ENCODE measurements around the gene CACNG7.

The CACNG7 gene

DNA sequence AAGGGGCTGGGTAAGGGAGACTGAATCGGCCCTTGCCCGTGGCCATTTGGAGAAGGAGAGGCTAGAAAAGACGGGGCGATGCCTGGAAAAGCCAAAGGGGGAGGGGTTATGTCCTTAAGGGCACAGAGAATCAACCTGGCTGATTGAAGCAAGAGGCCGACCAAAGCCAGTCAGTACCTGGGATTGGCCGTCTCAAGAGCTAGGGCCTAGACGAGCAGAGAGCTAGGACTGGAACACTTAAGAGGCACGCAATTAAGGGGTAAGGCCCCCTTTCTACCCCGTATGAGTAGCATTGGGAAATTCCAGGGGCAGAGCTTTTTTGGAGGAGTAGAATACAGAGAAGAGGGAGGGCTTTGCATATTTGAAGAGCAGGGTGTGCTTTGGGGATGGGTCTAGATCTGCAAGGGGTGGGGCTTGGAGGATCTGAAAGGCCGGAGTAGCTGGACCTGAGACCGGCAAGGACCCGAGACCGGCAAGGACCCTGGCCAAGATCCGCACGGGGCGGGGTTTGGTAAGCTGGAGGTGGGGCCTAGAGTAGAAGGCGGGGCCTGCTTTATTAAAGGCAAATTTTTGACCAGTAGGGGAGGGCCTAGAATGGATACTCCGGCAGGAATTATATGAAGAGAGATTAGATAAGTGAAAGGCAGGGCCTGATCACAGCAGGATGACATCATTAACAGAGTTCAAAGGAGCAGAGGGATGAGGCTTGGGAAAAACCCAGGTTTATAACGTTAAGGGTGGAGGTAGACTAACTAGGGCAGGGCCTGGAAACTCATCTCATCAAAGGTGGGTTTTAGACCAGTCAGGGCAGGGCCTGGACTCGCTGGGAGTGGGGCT is 71.7 kb downstream of the CACNG7 start:
- FAIRE-seq = no peak
- TF ChIP-seq POLR2AphosphoS5 (IDR thresholded peaks at IDR 0.05; ENCODE audit: low read depth, low read length) (no peak), TAF1 (IDR thresholded peaks at IDR 0.05; ENCODE audit: borderline replicate concordance, low read depth, low read length) (no peak)
- DNase-seq (ENCODE audit: insufficient read length) = no peak

DNA sequence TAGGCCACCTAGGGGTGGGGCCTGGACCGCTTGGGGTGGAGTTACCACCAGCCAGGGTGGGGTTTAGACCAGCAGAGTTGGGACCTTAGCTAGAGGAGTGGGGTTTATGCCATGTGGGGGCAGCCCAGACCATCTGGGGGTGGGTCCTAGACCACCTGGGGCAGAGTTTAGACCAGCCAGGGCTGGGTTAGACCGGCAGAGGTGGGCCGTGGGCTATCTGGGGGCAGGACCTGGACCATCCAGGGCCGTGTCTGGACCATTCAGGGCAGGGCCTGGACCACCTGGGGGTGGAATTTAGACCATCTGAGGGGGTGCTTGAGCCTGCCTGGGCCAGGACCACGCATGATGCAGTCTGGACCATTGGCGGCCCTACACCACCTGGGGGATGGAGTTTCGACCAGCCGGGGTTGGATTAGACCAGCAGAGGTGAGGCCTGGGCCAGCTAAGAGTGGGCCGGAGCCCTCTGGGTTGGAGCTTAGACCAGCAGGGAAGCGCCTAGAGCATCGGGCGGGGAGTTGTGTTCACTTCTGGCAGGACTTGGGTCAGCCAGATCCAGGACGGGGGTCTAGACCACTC is 72.4 kb downstream of the CACNG7 start:
- no peak for DNase-seq (ENCODE audit: insufficient read length)
- no peak for FAIRE-seq
- TF ChIP-seq TAF1 (IDR thresholded peaks at IDR 0.05; ENCODE audit: borderline replicate concordance, low read depth, low read length) (no peak), POLR2A (IDR thresholded peaks at IDR 0.05; ENCODE audit: low read depth, low read length) (no peak), POLR2AphosphoS5 (IDR thresholded peaks at IDR 0.05; ENCODE audit: low read depth, low read length) (no peak)

DNA sequence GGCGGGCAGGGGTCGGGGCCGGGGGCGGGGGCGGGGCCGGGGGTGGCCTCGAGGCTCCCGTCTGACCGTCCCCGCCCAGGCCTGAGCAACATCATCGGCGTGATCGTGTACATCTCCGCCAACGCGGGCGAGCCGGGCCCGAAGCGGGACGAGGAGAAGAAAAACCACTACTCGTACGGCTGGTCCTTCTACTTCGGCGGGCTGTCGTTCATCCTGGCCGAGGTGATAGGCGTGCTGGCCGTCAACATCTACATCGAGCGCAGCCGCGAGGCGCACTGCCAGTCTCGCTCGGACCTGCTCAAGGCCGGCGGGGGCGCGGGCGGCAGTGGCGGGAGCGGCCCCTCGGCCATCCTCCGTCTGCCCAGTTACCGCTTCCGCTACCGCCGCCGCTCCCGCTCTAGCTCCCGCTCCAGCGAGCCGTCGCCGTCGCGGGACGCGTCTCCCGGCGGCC is 72.9 kb downstream of the CACNG7 start:
- FAIRE-seq = no peak
- TF ChIP-seq POLR2A (IDR thresholded peaks at IDR 0.05; ENCODE audit: low read depth, low read length) (no peak), POLR2AphosphoS5 (IDR thresholded peaks at IDR 0.05; ENCODE audit: low read depth, low read length) (no peak), TAF1 (IDR thresholded peaks at IDR 0.05; ENCODE audit: borderline replicate concordance, low read depth, low read length) (no peak)
- DNase-seq (ENCODE audit: insufficient read length) = no peak

DNA sequence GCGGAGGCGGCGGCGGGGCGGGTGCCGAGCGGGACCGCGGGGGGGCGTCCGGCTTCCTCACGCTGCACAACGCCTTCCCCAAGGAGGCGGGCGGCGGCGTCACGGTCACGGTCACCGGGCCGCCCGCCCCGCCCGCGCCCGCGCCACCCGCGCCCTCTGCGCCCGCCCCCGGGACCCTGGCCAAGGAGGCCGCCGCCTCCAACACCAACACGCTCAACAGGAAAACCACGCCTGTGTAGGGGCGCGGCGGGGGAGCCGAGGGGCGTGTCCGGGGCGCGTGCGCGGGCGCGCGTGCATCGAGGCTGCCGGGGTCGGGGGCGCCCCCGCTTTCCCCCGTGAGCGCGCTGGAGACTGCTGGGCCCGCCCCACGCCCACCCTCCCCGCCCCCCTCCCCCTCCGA is 73.5 kb downstream of the CACNG7 start:
- FAIRE-seq (no peak), DNase-seq (ENCODE audit: insufficient read length) (no peak)
- TF ChIP-seq POLR2AphosphoS5 (IDR thresholded peaks at IDR 0.05; ENCODE audit: low read depth, low read length) (no peak), TAF1 (IDR thresholded peaks at IDR 0.05; ENCODE audit: borderline replicate concordance, low read depth, low read length) (no peak), POLR2A (IDR thresholded peaks at IDR 0.05; ENCODE audit: low read depth, low read length) (no peak)

DNA sequence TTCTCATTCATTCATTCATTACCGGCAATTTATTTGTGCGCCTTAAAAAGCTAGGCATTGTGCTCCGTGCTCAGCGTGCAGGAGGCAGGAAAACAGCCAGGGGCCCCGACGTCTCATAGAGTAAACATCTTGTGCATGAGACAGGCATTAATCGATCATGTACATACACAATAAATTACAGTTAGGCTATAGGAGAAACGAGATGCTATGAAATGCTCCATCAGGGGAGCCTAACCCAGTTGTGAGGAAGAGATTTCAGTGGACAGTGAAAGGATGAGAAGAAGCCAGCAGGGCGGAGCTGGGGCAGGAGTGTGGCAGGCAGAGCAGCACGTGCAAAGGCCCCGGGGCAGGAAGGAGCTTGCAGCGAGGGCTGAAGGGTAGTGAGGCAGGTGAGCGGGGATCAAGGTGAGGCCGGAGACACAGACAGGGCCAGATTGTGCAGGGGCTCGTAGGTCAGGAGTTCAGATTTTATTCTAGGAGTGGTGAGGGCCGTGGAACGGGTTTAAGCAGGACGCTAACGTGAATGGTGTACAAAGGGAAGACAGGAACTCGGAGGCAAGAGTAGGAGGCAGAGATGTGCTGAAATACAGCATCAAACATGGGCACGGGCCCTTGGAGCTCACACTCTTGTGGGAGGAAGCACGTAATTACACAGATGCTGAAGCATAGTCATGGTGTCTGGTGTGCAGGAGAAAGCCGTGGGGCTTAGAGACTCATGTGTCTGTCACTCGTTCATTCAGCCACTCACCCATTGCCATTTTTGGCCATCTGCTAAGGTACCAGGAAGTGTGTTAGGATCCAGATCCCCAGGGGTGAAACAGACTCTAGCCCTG is 74.6 kb downstream of the CACNG7 start:
- FAIRE-seq (no peak), DNase-seq (ENCODE audit: insufficient read length) (no peak)
- TF ChIP-seq TAF1 (IDR thresholded peaks at IDR 0.05; ENCODE audit: borderline replicate concordance, low read depth, low read length) (no peak), POLR2AphosphoS5 (IDR thresholded peaks at IDR 0.05; ENCODE audit: low read depth, low read length) (no peak), POLR2A (IDR thresholded peaks at IDR 0.05; ENCODE audit: low read depth, low read length) (no peak)

DNA sequence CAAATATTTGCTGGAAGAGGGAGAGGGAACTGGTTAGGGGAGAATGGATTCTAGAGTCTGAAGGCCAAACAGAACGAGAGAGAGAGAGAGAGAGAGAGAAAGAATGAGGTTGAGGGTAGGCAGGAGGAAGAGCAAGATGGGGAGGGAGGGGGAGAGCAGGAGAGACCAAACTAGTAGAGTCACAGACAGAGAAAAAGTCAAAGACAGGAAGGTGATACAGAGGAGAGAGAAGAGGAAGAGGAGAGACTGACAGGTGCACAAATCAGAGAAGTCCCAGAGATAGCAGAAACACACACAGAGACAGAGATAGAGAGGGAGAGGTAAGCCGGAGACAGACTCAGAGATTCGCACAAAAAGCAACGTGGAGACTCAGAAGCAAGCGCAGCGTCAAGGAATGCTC is 76.8 kb downstream of the CACNG7 start:
- DNase-seq (ENCODE audit: insufficient read length) (no peak), FAIRE-seq (no peak)
- TF ChIP-seq TAF1 (IDR thresholded peaks at IDR 0.05; ENCODE audit: borderline replicate concordance, low read depth, low read length) (no peak), POLR2A (IDR thresholded peaks at IDR 0.05; ENCODE audit: low read depth, low read length) (no peak), POLR2AphosphoS5 (IDR thresholded peaks at IDR 0.05; ENCODE audit: low read depth, low read length) (no peak)

DNA sequence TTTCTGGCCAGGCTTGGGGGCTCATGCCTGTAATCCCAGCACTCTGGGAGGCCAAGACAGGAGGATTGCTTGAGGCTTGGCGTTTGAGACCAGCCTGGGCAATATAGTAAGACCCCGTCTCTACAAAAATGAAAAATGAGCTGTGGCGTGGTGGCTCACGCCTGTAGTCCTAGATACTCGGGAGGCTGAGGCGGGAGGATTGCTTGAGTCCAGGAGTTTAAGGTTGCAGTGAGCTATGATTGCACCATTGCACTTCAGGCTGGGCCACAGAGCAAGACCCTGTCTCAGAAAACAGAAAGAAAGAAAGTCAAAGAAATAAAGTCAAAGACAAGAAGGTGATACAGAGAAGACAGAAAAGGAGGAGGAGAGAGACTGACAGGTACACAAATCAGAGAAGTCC is 79.9 kb downstream of the CACNG7 start:
- DNase-seq (ENCODE audit: insufficient read length) (no peak), FAIRE-seq (no peak)
- TF ChIP-seq POLR2AphosphoS5 (IDR thresholded peaks at IDR 0.05; ENCODE audit: low read depth, low read length) (no peak), POLR2A (IDR thresholded peaks at IDR 0.05; ENCODE audit: low read depth, low read length) (no peak), TAF1 (IDR thresholded peaks at IDR 0.05; ENCODE audit: borderline replicate concordance, low read depth, low read length) (no peak)

DNA sequence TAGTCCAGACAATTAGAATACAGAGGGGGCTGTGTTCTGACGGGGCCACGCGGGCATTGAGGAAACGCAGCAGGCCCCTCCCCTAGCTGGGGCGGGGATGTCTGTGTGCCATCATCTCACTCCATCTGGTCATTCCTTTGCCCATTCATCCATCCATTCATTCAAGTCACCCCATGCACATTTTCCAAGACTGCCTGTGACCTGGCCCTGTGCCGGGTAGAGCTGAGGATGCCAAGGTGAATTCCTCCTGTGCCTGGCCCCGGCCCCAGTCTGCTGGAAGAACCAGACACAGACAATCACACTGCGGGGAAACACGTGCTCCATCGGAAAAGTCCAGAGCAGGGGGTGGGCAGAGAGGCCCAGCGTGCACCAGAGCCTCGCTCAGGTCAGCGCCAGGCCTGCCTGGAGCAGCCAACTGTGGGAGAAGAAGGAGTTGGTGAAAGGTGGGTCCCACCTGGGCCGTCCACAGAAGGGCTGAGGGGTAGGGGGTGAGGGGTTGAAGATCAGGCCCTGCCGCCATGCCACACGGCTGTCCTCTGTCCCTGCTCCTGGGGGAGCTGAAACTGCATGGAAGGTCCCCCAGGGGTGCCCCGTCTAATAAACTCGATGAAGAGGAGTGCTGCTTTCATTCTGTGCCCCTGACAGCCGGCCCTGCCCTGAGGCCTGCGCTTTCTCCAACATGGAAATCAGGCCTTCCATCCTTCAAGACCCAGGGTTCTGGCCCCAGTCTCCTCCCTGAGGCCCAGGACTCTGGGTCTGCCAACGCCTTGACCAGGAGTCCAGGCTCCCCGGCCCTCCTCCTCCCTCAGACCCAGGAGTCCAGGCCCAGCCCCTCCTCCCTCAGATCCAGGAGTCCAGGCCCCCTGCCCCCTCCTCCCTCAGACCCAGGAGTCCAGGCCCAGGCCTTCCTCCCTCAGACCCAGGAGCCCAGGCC is 80.8 kb downstream of the CACNG7 start:
- no peak for TF ChIP-seq POLR2A (IDR thresholded peaks at IDR 0.05; ENCODE audit: low read depth, low read length)
- TF ChIP-seq POLR2AphosphoS5 (IDR thresholded peaks at IDR 0.05; ENCODE audit: low read depth, low read length) = no peak
- TF ChIP-seq TAF1 (IDR thresholded peaks at IDR 0.05; ENCODE audit: borderline replicate concordance, low read depth, low read length) = no peak
- FAIRE-seq (no peak), DNase-seq (ENCODE audit: insufficient read length) (no peak)

DNA sequence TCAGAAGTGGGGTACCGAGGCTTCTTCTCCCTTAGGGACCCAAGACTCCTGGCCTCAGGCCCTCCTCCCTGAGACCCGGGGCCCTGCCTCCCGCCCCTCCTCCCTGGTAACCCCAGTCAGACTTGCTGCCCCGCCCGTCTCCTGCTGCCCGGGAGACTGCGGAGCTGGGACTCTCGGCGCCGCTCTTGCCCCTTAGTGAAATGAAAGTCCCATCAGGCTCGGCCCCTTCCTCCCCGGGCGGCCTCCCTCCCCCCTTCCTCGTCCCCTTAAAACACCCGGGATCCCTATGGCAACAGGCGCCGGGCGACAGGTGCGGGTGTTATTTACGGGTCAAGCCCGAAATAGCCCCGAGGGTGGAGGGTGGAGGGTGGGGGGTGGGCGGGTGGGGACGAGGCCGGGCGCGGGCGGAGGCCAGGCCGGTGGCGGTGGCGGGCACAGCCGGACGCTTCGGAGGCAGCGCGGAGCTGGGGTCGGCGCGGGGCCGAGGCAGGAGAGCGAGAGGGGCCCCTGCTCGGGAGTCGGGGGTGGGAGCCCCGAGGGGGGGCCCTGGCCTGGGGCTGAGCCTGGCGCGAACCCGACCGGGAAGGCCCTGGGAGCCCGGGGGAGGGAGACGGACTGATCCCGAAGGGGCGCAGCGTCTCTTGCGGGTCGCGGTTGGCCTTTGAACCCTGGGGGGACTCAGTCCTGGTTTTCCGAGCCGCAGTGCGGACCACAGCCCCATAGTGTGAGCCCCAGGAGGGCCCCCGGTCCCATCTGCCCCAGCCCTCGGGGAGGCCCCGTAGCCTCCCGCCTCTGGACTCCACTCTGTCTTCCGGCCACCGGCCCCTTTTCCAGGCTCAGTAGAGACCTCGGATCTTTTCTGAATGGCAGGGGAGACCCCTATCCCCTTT is 82.4 kb downstream of the CACNG7 start, which contains the start of gene CACNG6:
TSS of gene CACNG6 (plus strand) at position 414 of the 890 bp plus-strand sequence. CDS start 1,241 bp downstream, outside the sequence.
- DNase-seq (ENCODE audit: insufficient read length) (no peak), FAIRE-seq (no peak)
- TF ChIP-seq POLR2A (IDR thresholded peaks at IDR 0.05; ENCODE audit: low read depth, low read length) = no peak
- no peak for TF ChIP-seq POLR2AphosphoS5 (IDR thresholded peaks at IDR 0.05; ENCODE audit: low read depth, low read length)
- TF ChIP-seq TAF1 (IDR thresholded peaks at IDR 0.05; ENCODE audit: borderline replicate concordance, low read depth, low read length) = no peak

DNA sequence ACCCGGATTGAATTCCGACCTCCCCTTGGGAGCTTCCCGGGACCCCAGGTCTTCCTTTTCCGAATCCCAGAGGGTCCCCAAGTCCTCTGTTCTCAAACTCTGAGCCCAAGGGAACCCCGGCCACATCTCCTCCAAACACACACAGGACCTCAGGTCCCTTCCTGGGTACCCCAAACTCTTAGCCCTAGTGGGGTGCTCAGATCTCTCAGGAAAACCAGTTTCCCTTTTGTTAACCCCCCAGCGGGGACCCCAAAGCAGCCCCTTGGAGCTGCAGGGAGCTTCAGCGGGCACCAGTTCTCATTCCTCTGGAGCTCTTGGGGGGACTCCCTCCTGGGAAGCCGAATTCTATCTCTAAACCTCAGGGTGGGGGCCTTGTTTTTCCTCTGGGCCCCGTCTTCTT is 83.1 kb downstream of the CACNG7 start:
- TF ChIP-seq POLR2A (IDR thresholded peaks at IDR 0.05; ENCODE audit: low read depth, low read length) = no peak
- DNase-seq (ENCODE audit: insufficient read length) (no peak), FAIRE-seq (no peak)
